SJCRH30 (cell line): ENCODE results near the gene CBX2. TPM values are rescaled to one million over a fixed set of nuclear protein-coding genes. Genes with fewer than 3 reads are reported as not detected.

Experiments used
- DNase-seq, 2 experiments: peaks; one replicate each; pipeline ENCODE4 v3.0.0-alpha.2; 2015 to 2020
- H3K27ac ChIP-seq: fragments of 250-450 bp; sonication (Bioruptor Pico); 2 replicates; pipeline ENCODE4 v1.5.1; 2020; ENCODE audit warnings: mild to moderate bottlenecking, moderate library complexity
- H3K27me3 ChIP-seq: fragments of 250-450 bp; sonication (Bioruptor Pico); 2 replicates; pipeline ENCODE4 v1.5.1; 2020; ENCODE audit warnings: mild to moderate bottlenecking, moderate library complexity
- H3K36me3 ChIP-seq: fragments of 250-450 bp; sonication (Bioruptor Pico); 2 replicates; pipeline ENCODE4 v1.5.1; 2020; ENCODE audit warnings: mild to moderate bottlenecking, moderate library complexity
- H3K4me1 ChIP-seq: fragments of 250-450 bp; sonication (Bioruptor Pico); 2 replicates; pipeline ENCODE4 v1.5.1; 2020; ENCODE audit warnings: mild to moderate bottlenecking, moderate library complexity
- H3K4me3 ChIP-seq: fragments of 250-450 bp; sonication (Bioruptor Pico); 2 replicates; pipeline ENCODE4 v1.5.1; 2020; ENCODE audit warnings: mild to moderate bottlenecking, moderate library complexity
- H3K9me3 ChIP-seq: fragments of 250-450 bp; sonication (Bioruptor Pico); replicated peaks from 2 replicates; pipeline ENCODE4 v1.5.1; 2020; ENCODE audit warnings: mild to moderate bottlenecking, moderate library complexity
- total RNA-seq: library from RNA; depleted of rRNA; stranded (reverse); fragments of >200 nt; shearing (Covaris generic); gene quantifications from 2 replicates; pipeline ENCODE4 v1.2.3, GENCODE V29; 2014

Gene CBX2
- total RNA-seq, 1 experiment from 2014 or later: 90.0 TPM

- no peak overlapping the region for H3K4me3 ChIP-seq
- no peak overlapping the region for H3K27ac ChIP-seq
- no peaks in the 10 kb centered on the region for H3K9me3 ChIP-seq
- peaks cover 43% of the 10 kb centered on the region for H3K36me3 ChIP-seq
- DNase-seq: no peak
- H3K4me1 ChIP-seq: no peaks in the 10 kb centered on the region
- no peaks in the 10 kb centered on the region for H3K27me3 ChIP-seq
Measured at GRCh38 chr17:79785900-79786810, 8.2 kb downstream of the CBX2 start.

- H3K9me3 ChIP-seq: no peaks in the 10 kb centered on the region
- peaks cover 34% of the 10 kb centered on the region for H3K36me3 ChIP-seq
- H3K4me3 ChIP-seq: no peak overlapping the region
- DNase-seq: no peak
- H3K27me3 ChIP-seq: no peaks in the 10 kb centered on the region
- no peak overlapping the region for H3K27ac ChIP-seq
- H3K4me1 ChIP-seq: 0 out of 2 replicates have a peak, but pooled peaks cover 2% of the 10 kb centered on the region
Measured at GRCh38 chr17:79786930-79787643, 9.1 kb downstream of the CBX2 start.

- Histone ChIP-seq H3K27me3 (no peaks in the 10 kb centered on the region), H3K9me3 (no peaks in the 10 kb centered on the region)
Measured at GRCh38 chr17:79788455-79788854, 10.5 kb downstream of the CBX2 start.

GRCh38 chr17:79788989-79789942 lies 11.3 kb downstream of the CBX2 start:
- H3K4me1 ChIP-seq: peaks cover 5% of the 10 kb centered on the region
- H3K27me3 ChIP-seq: no peaks in the 10 kb centered on the region
- DNase-seq: no peak
- H3K4me3 ChIP-seq: no peak overlapping the region
- H3K36me3 ChIP-seq: peaks cover 14% of the 10 kb centered on the region
- H3K27ac ChIP-seq: no peak overlapping the region
- no peaks in the 10 kb centered on the region for H3K9me3 ChIP-seq

More at GRCh38 chr17:79788455-79788854, 10.5 kb downstream of the CBX2 start:
- DNase-seq: no peak
- Histone ChIP-seq H3K4me1 (0 out of 2 replicates have a peak, but pooled peaks cover 2% of the 10 kb centered on the region), H3K4me3 (no peak overlapping the region), H3K27ac (no peak overlapping the region), H3K36me3 (peaks cover 22% of the 10 kb centered on the region)

DNA sequence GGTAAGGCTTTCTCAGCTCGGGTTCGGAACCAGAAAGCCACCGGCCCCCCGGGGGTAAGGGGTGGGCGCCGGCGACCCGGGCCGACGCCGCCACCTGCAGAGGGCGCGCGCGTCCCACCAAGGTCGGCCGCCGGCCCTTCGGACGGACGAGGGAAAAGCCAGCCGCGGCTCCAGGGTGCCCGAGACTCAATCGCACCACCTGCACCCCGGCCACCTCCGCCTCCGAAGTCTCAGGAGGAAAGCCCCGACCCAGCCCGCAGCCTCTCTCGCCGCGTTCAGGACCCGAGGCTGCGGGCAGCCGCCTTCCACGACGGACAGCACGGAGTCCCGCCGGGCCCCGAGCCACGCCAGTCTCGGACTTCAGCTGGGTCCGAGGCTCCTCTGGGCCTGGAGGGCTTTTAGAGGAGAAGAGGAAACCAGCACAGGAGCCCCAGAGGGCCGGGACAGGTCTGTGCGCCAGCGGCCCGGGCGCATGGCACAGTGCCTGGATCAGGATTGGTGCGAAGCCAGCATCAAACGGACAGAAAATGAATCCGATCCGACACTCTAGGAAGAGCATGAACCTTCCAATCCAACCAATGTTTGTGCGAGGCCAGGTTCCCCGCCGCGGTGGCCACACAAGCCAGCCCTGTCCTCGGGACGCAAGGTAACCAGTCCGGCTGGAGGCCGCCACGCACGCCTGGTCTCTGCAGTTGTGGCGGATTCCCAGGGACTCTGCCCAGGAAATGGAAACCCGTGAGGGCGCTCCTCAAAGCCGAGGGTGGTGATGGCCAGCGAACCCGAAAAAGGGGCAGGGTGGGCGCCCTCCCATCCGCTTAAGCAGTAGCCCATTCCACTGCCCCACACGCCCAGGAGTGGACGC lies 12.2 kb downstream of the CBX2 start:
- Histone ChIP-seq H3K4me1 (peaks cover 6% of the 10 kb centered on the region), H3K36me3 (peaks cover 8% of the 10 kb centered on the region), H3K4me3 (no peak overlapping the region), H3K27ac (no peak overlapping the region), H3K27me3 (no peaks in the 10 kb centered on the region), H3K9me3 (no peaks in the 10 kb centered on the region)
- DNase-seq: no peak

DNA sequence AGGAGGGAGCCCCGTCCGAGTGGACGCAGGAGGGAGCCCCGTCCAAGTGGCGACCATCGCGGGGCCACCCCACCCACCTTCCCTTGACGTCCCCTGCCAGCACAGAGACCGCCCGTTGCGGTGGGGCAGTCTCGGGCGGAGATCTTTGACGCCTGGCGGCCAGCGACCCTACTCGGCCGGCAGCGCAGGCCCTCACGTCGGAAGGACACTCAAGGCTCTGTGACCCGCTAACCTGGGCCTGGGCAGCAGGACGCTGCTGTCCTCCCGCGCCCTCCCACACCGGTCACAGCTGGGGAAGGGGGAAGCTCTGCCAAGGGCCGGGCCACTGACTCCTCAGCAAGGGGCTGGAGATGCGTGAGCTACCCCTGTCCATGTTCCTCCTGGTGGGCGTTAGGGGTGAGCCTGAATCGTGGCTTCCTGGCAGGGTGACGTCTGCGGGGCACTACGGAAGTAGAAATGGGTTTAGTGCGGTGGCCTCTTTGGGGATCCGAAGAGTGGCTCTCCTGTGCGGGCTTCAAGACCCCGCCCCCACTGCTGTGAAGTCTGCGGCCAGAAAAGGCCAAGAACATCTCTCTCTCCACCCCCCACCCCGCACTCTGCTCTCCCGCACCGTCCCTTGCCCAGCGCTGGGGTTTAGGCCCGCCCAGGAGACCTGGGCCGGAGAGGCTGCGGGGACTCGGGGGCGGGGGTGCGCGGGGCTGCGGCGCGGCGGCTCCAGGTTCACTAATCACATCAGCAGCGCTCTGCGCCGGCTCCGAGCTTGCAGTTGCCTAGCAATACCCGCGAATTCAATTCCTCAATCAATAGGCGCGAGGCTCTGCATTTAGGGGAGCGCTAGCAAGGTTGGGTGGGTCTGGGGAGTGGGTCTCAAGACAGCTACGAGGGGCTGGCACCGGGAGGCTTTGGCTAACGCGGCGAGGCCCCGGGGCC lies 13.1 kb downstream of the CBX2 start:
- DNase-seq: no peak
- peaks cover 9% of the 10 kb centered on the region for H3K4me1 ChIP-seq
- H3K27me3 ChIP-seq: no peaks in the 10 kb centered on the region
- no peak overlapping the region for H3K27ac ChIP-seq
- H3K36me3 ChIP-seq: peaks cover 3% of the 10 kb centered on the region; the same call in 1 of the 2 replicates
- H3K4me3 ChIP-seq: no peak overlapping the region
- H3K9me3 ChIP-seq: no peaks in the 10 kb centered on the region

GRCh38 chr17:79791735-79792161 lies 13.8 kb downstream of the CBX2 start:
- DNase-seq: no peak
- peaks cover 10% of the 10 kb centered on the region for H3K4me1 ChIP-seq
- H3K9me3 ChIP-seq: no peaks in the 10 kb centered on the region
- H3K27me3 ChIP-seq: no peaks in the 10 kb centered on the region
- no peak overlapping the region for H3K4me3 ChIP-seq
- H3K27ac ChIP-seq: no peak overlapping the region
- H3K36me3 ChIP-seq: peaks cover 3% of the 10 kb centered on the region; the same call in 1 of the 2 replicates

DNA sequence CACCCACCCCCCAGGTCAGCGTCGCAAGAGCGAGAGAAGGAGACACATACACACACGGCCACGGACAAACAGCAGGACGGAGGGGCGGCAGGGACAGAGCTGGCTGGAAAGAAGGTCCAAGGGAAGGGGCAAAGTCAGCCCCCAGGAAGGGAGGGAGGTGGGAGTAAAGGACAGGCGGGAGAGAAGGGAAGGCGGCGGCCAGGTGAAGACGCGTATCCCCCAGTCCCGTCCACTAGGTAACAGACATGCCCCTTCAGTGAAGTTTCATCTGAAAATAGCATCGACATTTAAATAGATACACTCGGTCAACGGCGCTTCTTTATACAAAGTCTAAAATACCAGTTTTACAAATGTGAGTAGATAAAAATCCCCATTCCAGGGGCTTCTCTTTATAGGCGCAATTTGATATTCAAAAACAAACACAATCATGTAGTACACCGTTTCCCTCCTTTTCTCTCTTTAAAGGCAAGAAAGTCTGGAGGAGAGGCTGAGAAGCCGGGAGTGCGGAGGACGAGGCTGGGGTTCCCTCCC lies 14.5 kb downstream of the CBX2 start:
- H3K27me3 ChIP-seq: no peaks in the 10 kb centered on the region

DNA sequence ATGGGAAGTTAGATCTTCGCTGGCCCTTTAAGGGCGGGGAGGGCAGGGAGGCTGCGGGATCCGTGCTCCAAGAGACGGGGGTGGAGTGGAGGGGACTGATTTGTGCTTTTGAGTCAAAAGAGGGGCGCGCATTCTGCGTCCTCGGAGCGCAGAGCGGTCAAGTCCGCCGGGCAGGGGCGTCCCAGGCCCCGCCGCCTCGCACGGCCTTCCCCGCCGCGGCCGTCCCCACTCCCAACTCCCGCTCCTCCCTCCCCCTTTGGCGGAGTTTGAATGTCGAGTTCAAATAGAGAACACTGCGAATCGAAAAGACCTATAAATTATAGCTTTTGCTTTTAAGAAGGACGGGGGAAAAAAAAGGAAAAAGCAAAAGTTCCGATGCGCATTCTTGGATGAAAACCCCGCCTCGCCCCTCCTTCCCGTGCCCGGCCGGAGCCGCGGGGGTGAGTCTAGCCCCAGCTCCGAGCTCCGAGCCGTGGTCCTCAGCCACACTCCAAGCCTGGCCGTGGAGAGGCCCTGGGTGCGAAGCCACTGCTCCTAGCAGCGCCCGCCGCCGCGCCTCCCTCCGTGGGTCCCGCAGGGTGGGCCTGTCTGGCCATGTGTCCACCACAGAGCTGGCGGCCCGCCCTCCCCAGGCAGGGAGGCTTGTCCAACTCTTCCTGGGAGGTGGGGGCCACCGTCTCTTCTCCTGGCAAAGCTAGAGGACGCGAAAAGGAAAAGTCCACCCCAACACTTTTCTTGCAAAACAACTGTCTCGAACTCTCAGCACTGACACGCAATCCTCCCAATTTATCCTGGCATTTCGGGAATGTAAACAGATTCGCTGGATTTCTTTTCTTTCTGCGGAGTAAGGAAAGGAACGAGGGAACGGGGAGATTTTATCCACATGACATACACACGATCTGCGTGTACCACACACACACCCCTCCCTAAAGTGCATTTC lies 15.3 kb downstream of the CBX2 start:
- Histone ChIP-seq H3K9me3 (no peaks in the 10 kb centered on the region), H3K4me1 (peaks cover 15% of the 10 kb centered on the region), H3K36me3 (peaks cover 3% of the 10 kb centered on the region; the same call in 1 of the 2 replicates), H3K27ac (peak overlapping the region; percentile 49), H3K27me3 (peaks cover 5% of the 10 kb centered on the region; the same call in 1 of the 2 replicates), H3K4me3 (peak overlapping the region; percentile 54)
- peak; percentile 72 to 73 for DNase-seq

More for the DNA sequence above, 14.5 kb downstream of the CBX2 start:
- Histone ChIP-seq H3K4me3 (peak overlapping the region; percentile 54), H3K4me1 (peaks cover 10% of the 10 kb centered on the region), H3K9me3 (no peaks in the 10 kb centered on the region), H3K36me3 (peaks cover 3% of the 10 kb centered on the region; the same call in 1 of the 2 replicates), H3K27ac (no peak overlapping the region)
- DNase-seq: no peak

- peak overlapping the region; percentile 54 for H3K4me3 ChIP-seq
- H3K27ac ChIP-seq: peak overlapping the region; percentile 49
- DNase-seq: peak; percentile 87 to 89
- H3K4me1 ChIP-seq: peaks cover 16% of the 10 kb centered on the region
- peaks cover 11% of the 10 kb centered on the region for H3K27me3 ChIP-seq
- peaks cover 3% of the 10 kb centered on the region; the same call in 1 of the 2 replicates for H3K36me3 ChIP-seq
- H3K9me3 ChIP-seq: no peaks in the 10 kb centered on the region
Measured at GRCh38 chr17:79793924-79794304, 16.0 kb downstream of the CBX2 start.

- H3K4me1 ChIP-seq: peaks cover 16% of the 10 kb centered on the region
- no peak for DNase-seq
- H3K9me3 ChIP-seq: no peaks in the 10 kb centered on the region
- no peak overlapping the region for H3K4me3 ChIP-seq
- peaks cover 21% of the 10 kb centered on the region for H3K27me3 ChIP-seq
- H3K27ac ChIP-seq: no peak overlapping the region
- H3K36me3 ChIP-seq: peaks cover 3% of the 10 kb centered on the region; the same call in 1 of the 2 replicates
Measured at GRCh38 chr17:79794659-79795511, 16.9 kb downstream of the CBX2 start.
